ENCODE measurements around the gene PIAS4. TPM values are rescaled to one million over a fixed set of nuclear protein-coding genes. Genes with fewer than 3 reads are reported as not detected.
A peak's percentile ranks its signal among the peaks of the same experiment; 100 is the strongest.
"Not testable (repeated sequence)": the region's sequence is repeated elsewhere in the genome, so short reads cannot be mapped to it uniquely, and the experiment has no call there.

Gene PIAS4
- total and polyA plus RNA-seq, 2 of the 13 experiments (the other 11 are each of a cell fraction or from before 2014, with no cell fraction given), result 9.0 to 20.1 TPM

- 95% methylated on average over 12 of the region's 12 CpGs for WGBS (ENCODE audit: low lambda C conversion rate)
- H3K4me3 ChIP-seq (replicated peaks in 1 of 3; ENCODE audit: insufficient read depth in 1 of 3, low read depth in 2 of 3, low read length in 3 of 3); H3K9ac ChIP-seq (ENCODE audit: insufficient read depth, low read depth, low read length): not testable (repeated sequence)
Observed at GRCh38 chr19:3967983-3968382, 39.6 kb upstream of the PIAS4 start.

GRCh38 chr19:3968556-3969434, 38.7 kb upstream of the PIAS4 start:
- peak; percentile 54 for ATAC-seq
- peaks cover 18 to 28% of the 10 kb centered on the region in 2 experiments; a peak in 4 of 5 replicates for H3K36me3 ChIP-seq (replicated peaks in 1 of 2; ENCODE audit: control insufficient read depth in 1 of 2, insufficient read depth in 2 of 2, low read length in 2 of 2)
- intact Hi-C loops (cut with micrococcal nuclease; ENCODE audit: unreplicated experiment), result loop anchor here (5.0 kb wide), 1 partner anchor 111 kb away; no protein-coding TSS in a partner anchor
- H3K9me3 ChIP-seq (ENCODE audit: low read length), result no peaks in the 10 kb centered on the region
- TSS peak; percentile 87 for BruUV-seq (replicated peaks)
- ChIA-PET POLR2A (interaction anchor here (0.6 to 3.4 kb wide), 9 partner anchors 9 to 206 kb away, joined by 3 to 56 read pairs (median 10); partner anchors contain the start of genes EEF2 and MRPL54), CTCF (ENCODE audit: low intra/inter-chr PET ratio, low total read pairs) (no interaction called here)
- WGBS (ENCODE audit: low lambda C conversion rate), result 47% methylated on average over 9 of the region's 9 CpGs
- H3K27ac ChIP-seq (ENCODE audit: extremely low read length, insufficient read depth, low read length), result peak overlapping the region; percentile 72
- peak overlapping the region; percentile 95 to 98 (median 97); a peak in 4 of 6 replicates for H3K4me3 ChIP-seq (replicated peaks in 1 of 3; ENCODE audit: insufficient read depth in 1 of 3, low read depth in 2 of 3, low read length in 3 of 3)
- peak overlapping the region; percentile 95 for H3K4me2 ChIP-seq (ENCODE audit: low read depth, low read length)
- H3K79me2 ChIP-seq (ENCODE audit: insufficient read depth, low read length), result peaks cover 26% of the 10 kb centered on the region
- in situ Hi-C loops (cut with HindIII; ENCODE audit: extremely low pct_ligation_motif_present, low pct_unique_long_range_greater_than_20kb), result no loop called here
- peaks cover 16% of the 10 kb centered on the region for H4K20me1 ChIP-seq (ENCODE audit: insufficient read depth, low read length)
- H2AFZ ChIP-seq (ENCODE audit: low read length), result no peak overlapping the region
- H3K4me1 ChIP-seq (ENCODE audit: insufficient read depth, low read length), result peaks cover 28% of the 10 kb centered on the region
- peak; percentile 94 for FAIRE-seq
- H3K27me3 ChIP-seq (ENCODE audit: control insufficient read depth in 1 of 2, insufficient read depth in 2 of 2, low read length in 2 of 2), result no peaks in the 10 kb centered on the region; a peak in 1 of 5 replicates
- peak overlapping the region; percentile 94; the same call in 1 of the 2 replicates for H3K9ac ChIP-seq (ENCODE audit: insufficient read depth, low read depth, low read length)
- DNase-seq (ENCODE audit: low spot score), result peak; percentile 98
- TF ChIP-seq SKIL (CRISPR knock-in tag; IDR thresholded peaks at IDR 0.05; ENCODE audit: borderline replicate concordance) (no peak), NCOA5 (CRISPR knock-in tag; IDR thresholded peaks at IDR 0.05) (no peak), EZH2 (conservative IDR thresholded peaks at IDR 0.05; ENCODE audit: low read depth, low read length) (no peak), POGZ (CRISPR knock-in tag; IDR thresholded peaks at IDR 0.05) (0 out of 2 replicates have a peak, but pooled peaks have one; percentile 27), DRAP1 (CRISPR knock-in tag; IDR thresholded peaks at IDR 0.05) (peak; percentile 50; the same call in 1 of the 2 replicates), ZNF275 (CRISPR knock-in tag; IDR thresholded peaks at IDR 0.05; ENCODE audit: borderline replicate concordance) (0 out of 2 replicates have a peak, but pooled peaks have one; percentile 10), ZNF768 (CRISPR knock-in tag; IDR thresholded peaks at IDR 0.05) (no peak), KLF16 (CRISPR knock-in tag; IDR thresholded peaks at IDR 0.05) (peak in 1 of 2 experiments; percentile 40; a peak in 1 of 4 replicates), LBX2 (CRISPR knock-in tag; IDR thresholded peaks at IDR 0.05; ENCODE audit: borderline replicate concordance) (no peak), ZNF143 (CRISPR knock-in tag; IDR thresholded peaks at IDR 0.05) (no peak)

More at GRCh38 chr19:3967983-3968382, 39.6 kb upstream of the PIAS4 start:
- CTCF ChIA-PET (ENCODE audit: low intra/inter-chr PET ratio, low total read pairs); H3K9me3 ChIP-seq (ENCODE audit: low read length); H3K4me2 ChIP-seq (ENCODE audit: low read depth, low read length); ATAC-seq; H3K27me3 ChIP-seq (ENCODE audit: control insufficient read depth in 1 of 2, insufficient read depth in 2 of 2, low read length in 2 of 2); FAIRE-seq; BruUV-seq (replicated peaks); H2AFZ ChIP-seq (ENCODE audit: low read length); in situ Hi-C loops (cut with HindIII; ENCODE audit: extremely low pct_ligation_motif_present, low pct_unique_long_range_greater_than_20kb); DNase-seq (ENCODE audit: low spot score): not testable (repeated sequence)
- Histone ChIP-seq H3K36me3 (replicated peaks in 1 of 2; ENCODE audit: control insufficient read depth in 1 of 2, insufficient read depth in 2 of 2, low read length in 2 of 2) (peaks cover 25 to 33% of the 10 kb centered on the region in 2 experiments; a peak in 4 of 5 replicates), H3K27ac (ENCODE audit: extremely low read length, insufficient read depth, low read length) (peak overlapping the region; percentile 60), H4K20me1 (ENCODE audit: insufficient read depth, low read length) (peaks cover 16% of the 10 kb centered on the region), H3K79me2 (ENCODE audit: insufficient read depth, low read length) (peaks cover 26% of the 10 kb centered on the region), H3K4me1 (ENCODE audit: insufficient read depth, low read length) (peaks cover 28% of the 10 kb centered on the region)
- intact Hi-C loops (cut with micrococcal nuclease; ENCODE audit: unreplicated experiment), result loop anchor here (5.0 kb wide), 1 partner anchor 111 kb away; no protein-coding TSS in a partner anchor
- peak; percentile 3; the same call in 1 of the 2 replicates for TF ChIP-seq TBX2 (CRISPR knock-in tag; IDR thresholded peaks at IDR 0.05; ENCODE audit: borderline replicate concordance)
- POLR2A ChIA-PET, result interaction anchor here (1.6 to 3.4 kb wide), 6 partner anchors 11 to 206 kb away, joined by 5 to 56 read pairs (median 12); partner anchors contain the start of genes EEF2 and MRPL54

All from HepG2 (cell line).